Stimulated activated CD8-positive, alpha-beta memory T cell treated with anti-CD3 and anti-CD28 coated beads, Interleukin-2, amount 100 ng/mL, for 1 hour (primary cell): ENCODE measurements around the gene TSSC4.

ENCODE experiments used
- DNase-seq, 2 donors: peaks; one replicate each; pipeline ENCODE4 v3.0.0-alpha.2; 2020; ENCODE audit warnings: low read depth in 2 of 2

Gene TSSC4

GRCh38 chr11:2433106-2433925 is 32.8 kb downstream of the TSSC4 start:
- DNase-seq = no peak

GRCh38 chr11:2434008-2434407 is 33.5 kb downstream of the TSSC4 start:
- no peak for DNase-seq

- DNase-seq = no peak
Measured at GRCh38 chr11:2434506-2435255, 34.1 kb downstream of the TSSC4 start.

- no peak for DNase-seq
Measured at GRCh38 chr11:2435288-2436012, 34.9 kb downstream of the TSSC4 start.

- DNase-seq = no peak
Measured at GRCh38 chr11:2436013-2436520, 35.5 kb downstream of the TSSC4 start.

- no peak for DNase-seq
Measured at GRCh38 chr11:2436521-2437031, 36.0 kb downstream of the TSSC4 start.

GRCh38 chr11:2437516-2437915 is 37.0 kb downstream of the TSSC4 start:
- DNase-seq = no peak

- DNase-seq = no peak
Measured at GRCh38 chr11:2439820-2440219, 39.3 kb downstream of the TSSC4 start.

GRCh38 chr11:2440646-2441045 is 40.1 kb downstream of the TSSC4 start:
- no peak for DNase-seq

- DNase-seq = no peak
Measured at GRCh38 chr11:2441171-2441570, 40.6 kb downstream of the TSSC4 start.

GRCh38 chr11:2442589-2442988 is 42.0 kb downstream of the TSSC4 start:
- no peak for DNase-seq

GRCh38 chr11:2443406-2443805 is 42.9 kb downstream of the TSSC4 start:
- no peak for DNase-seq

- DNase-seq = peak; percentile 43 to 58
Measured at GRCh38 chr11:2443881-2444820, 43.6 kb downstream of the TSSC4 start, which contains the start of gene TRPM5. Gene TRPM5 (minus strand): TSS chr11:2444514. CDS start chr11:2423036, 21,478 bp downstream.

GRCh38 chr11:2444821-2445745 is 44.5 kb downstream of the TSSC4 start, which contains the start of gene KCNQ1:
Gene KCNQ1 (plus strand): TSS chr11:2445008. CDS start chr11:2445099, 91 bp downstream.
- DNase-seq = peak in 1 of 2 donors; percentile 16

- DNase-seq = no peak
Measured at GRCh38 chr11:2445746-2446551, 45.4 kb downstream of the TSSC4 start.

GRCh38 chr11:2446590-2447252 is 46.2 kb downstream of the TSSC4 start:
- no peak for DNase-seq

GRCh38 chr11:2447253-2447950 is 46.9 kb downstream of the TSSC4 start:
- DNase-seq = no peak
